Fibroblast of the aortic adventitia (primary cell): ENCODE measurements around the gene TRHDE. TPM values are rescaled to one million over a fixed set of nuclear protein-coding genes. Genes with fewer than 3 reads are reported as not detected.
"Not testable (repeated sequence)": the region's sequence is repeated elsewhere in the genome, so short reads cannot be mapped to it uniquely, and the experiment has no call there.

Experiments used
- DNase-seq: peaks from one replicate; pipeline ENCODE4 v3.0.0-alpha.2; 2010; ENCODE audit warnings: low read depth
- H3K4me3 ChIP-seq: 2 replicates; pipeline ENCODE4 v1.5.1; 2011; ENCODE audit warnings: low read depth, mild to moderate bottlenecking, control low read depth, low read length, moderate library complexity
- CTCF ChIP-seq: IDR thresholded peaks from 2 replicates; pipeline ENCODE4 v1.5.1; 2011; ENCODE audit warnings: mild to moderate bottlenecking, low read length, control low read depth, inconsistent platforms; ENCODE audit not compliant: insufficient read depth
- total RNA-seq: library from RNA; depleted of rRNA; stranded (reverse); fragments of >200 nt; gene quantifications from 2 replicates; pipeline ENCODE4 v1.2.3, GENCODE V29; 2012; ENCODE audit warnings: low replicate concordance

TRHDE gene
- total RNA-seq, 1 donor, result 10.0 TPM

GRCh38 chr12:72699362-72699761, 427.2 kb downstream of the TRHDE start:
- no peak for DNase-seq
- no peak overlapping the region for H3K4me3 ChIP-seq
- TF ChIP-seq CTCF, result no peak

GRCh38 chr12:72712025-72712424, 439.9 kb downstream of the TRHDE start:
- H3K4me3 ChIP-seq, DNase-seq: not testable (repeated sequence)

GRCh38 chr12:72716221-72716620, 444.1 kb downstream of the TRHDE start:
- H3K4me3 ChIP-seq, result no peak overlapping the region
- no peak for DNase-seq
- TF ChIP-seq CTCF, result no peak

GRCh38 chr12:72717036-72717435, 444.9 kb downstream of the TRHDE start:
- H3K4me3 ChIP-seq, result no peak overlapping the region
- DNase-seq, result no peak
- TF ChIP-seq CTCF, result no peak
